HCT116 (cell line): ENCODE results near the gene ZFYVE1. TPM values are rescaled to one million over a fixed set of nuclear protein-coding genes. Genes with fewer than 3 reads are reported as not detected.

ENCODE experiments used
- ATAC-seq: fragments of 200-7000 bp; cut with Tn5 transposase; 2 replicates; pipeline ENCODE4 v1.9.1; 2020; ENCODE audit warnings: mild to moderate bottlenecking, moderate library complexity
- BruUV-seq: library from RNA; stranded (reverse); fragments of 400-500 nt; replicated peaks from 2 replicates; lab custom pipeline; 2021; lab: Mats Ljungman, UMichigan
- CTCF ChIA-PET: fragments of 300-600 bp; sonication (Branson Sonifier 250); formaldehyde crosslinking; loops from one replicate; lab custom pipeline; 2021; ENCODE audit warnings: antibody characterized with exemption; lab: Charles Lee
- POLR2A ChIA-PET: fragments of 300-600, 350-600 bp; sonication (Branson Sonifier 250); formaldehyde crosslinking; loops from one replicate; lab custom pipeline; 2021; ENCODE audit warnings: antibody characterized with exemption; lab: Charles Lee
- RAD21 ChIA-PET, 2 experiments: fragments of 300-600 bp; sonication (Branson Sonifier 250); formaldehyde crosslinking; loops; one replicate each; lab custom pipeline; 2023; ENCODE audit warnings: low total read pairs in 2 of 2; ENCODE audit not compliant: uncharacterized antibody in 2 of 2, unreplicated experiment in 2 of 2, low non-redundant PET in 1 of 2; lab: Charles Lee
- DNase-seq: peaks from one replicate; pipeline ENCODE4 v3.0.0-alpha.2; 2010; ENCODE audit warnings: low read depth, low spot score
- H2AFZ ChIP-seq: fragments of 200-600 bp; shearing (Covaris generic), sonication (generic); 2 replicates; pipeline ENCODE4 v1.6.1; 2017; ENCODE audit warnings: low read depth, mixed run types, mixed read lengths, antibody characterized with exemption, low read length; ENCODE audit not compliant: poor library complexity, severe bottlenecking
- H3K27ac ChIP-seq: 2 replicates; pipeline ENCODE4 v1.5.1; 2012; ENCODE audit warnings: low read depth, low read length
- H3K27me3 ChIP-seq: fragments of 200-600 bp; sonication (generic); 2 replicates; pipeline ENCODE4 v1.6.1; 2016; ENCODE audit warnings: mixed run types, low read length, mixed read lengths; ENCODE audit not compliant: insufficient read depth
- H3K36me3 ChIP-seq, 2 experiments: fragments of 200-500 bp in 1 of 2; fragments of 200-600 bp in 1 of 2; sonication (Bioruptor generic) in 1 of 2; sonication (generic) in 1 of 2; 2 replicates each; pipeline versions ENCODE4 v1.5.1 to v1.6.1; 2014 to 2016; ENCODE audit warnings: low read length in 2 of 2, inconsistent platforms in 1 of 2, mixed read lengths in 1 of 2, mixed run types in 1 of 2; ENCODE audit not compliant: insufficient read depth in 2 of 2, control insufficient read depth in 1 of 2
- H3K4me1 ChIP-seq, 2 experiments: fragments of 200-600 bp in 1 of 2; sonication (generic) in 1 of 2; 2 replicates each; pipeline versions ENCODE4 v1.5.1 to v1.6.1; 2012 to 2017; ENCODE audit warnings: low read length in 2 of 2, inconsistent platforms in 1 of 2, mild to moderate bottlenecking in 1 of 2, mixed read lengths in 1 of 2, mixed run types in 1 of 2, moderate library complexity in 1 of 2; ENCODE audit not compliant: insufficient read depth in 2 of 2, control insufficient read depth in 1 of 2
- H3K4me2 ChIP-seq: fragments of 200-600 bp; sonication (generic); 2 replicates; pipeline ENCODE4 v1.6.1; 2017; ENCODE audit warnings: mixed run types, low read length, mixed read lengths
- H3K4me3 ChIP-seq, 2 experiments: fragments of 200-600 bp in 1 of 2; sonication (generic) in 1 of 2; replicated peaks in 1 of 2; 2 replicates each; pipeline ENCODE4 v1.5.1; 2011 to 2016; ENCODE audit warnings: low read length in 2 of 2, control low read depth in 1 of 2, low read depth in 1 of 2, mild to moderate bottlenecking in 1 of 2, mixed read lengths in 1 of 2, mixed run types in 1 of 2
- H3K79me2 ChIP-seq: fragments of 200-600 bp; sonication (generic); 2 replicates; pipeline ENCODE4 v1.6.1; 2017; ENCODE audit warnings: mild to moderate bottlenecking, mixed run types, low read length, moderate library complexity, mixed read lengths; ENCODE audit not compliant: insufficient read depth
- H3K9ac ChIP-seq: fragments of 200-600 bp; sonication (generic); 2 replicates; pipeline ENCODE4 v1.6.1; 2016; ENCODE audit warnings: low read length, mixed read lengths
- H3K9me2 ChIP-seq: fragments of 200-600 bp; sonication (generic), shearing (Covaris generic); 2 replicates; pipeline ENCODE4 v1.6.1; 2017; ENCODE audit warnings: mixed run types, mild to moderate bottlenecking, moderate library complexity; ENCODE audit not compliant: insufficient read depth
- H3K9me3 ChIP-seq, 2 experiments: fragments of 200-500 bp in 1 of 2; fragments of 200-600 bp in 1 of 2; sonication (Bioruptor generic) in 1 of 2; sonication (generic) in 1 of 2; 2 replicates each; pipeline ENCODE4 v1.6.1; 2014 to 2017; ENCODE audit warnings: low read length in 2 of 2, mixed read lengths in 2 of 2, inconsistent platforms in 1 of 2, low read depth in 1 of 2, mild to moderate bottlenecking in 1 of 2, mixed run types in 1 of 2, moderate library complexity in 1 of 2; ENCODE audit not compliant: control insufficient read depth in 1 of 2, insufficient read depth in 1 of 2
- H4K20me1 ChIP-seq: fragments of 200-600 bp; sonication (generic), shearing (Covaris generic); 2 replicates; pipeline ENCODE4 v1.6.1; 2017; ENCODE audit warnings: mixed run types, mild to moderate bottlenecking, moderate library complexity; ENCODE audit not compliant: insufficient read depth
- EGR1 ChIP-seq: IDR thresholded peaks from 2 replicates; pipeline ENCODE4 v1.6.1; 2012; ENCODE audit warnings: low read depth
- EZH2 ChIP-seq: fragments of 200-600 bp; sonication (generic); IDR thresholded peaks from 2 replicates; pipeline ENCODE4 v1.6.1; 2017; ENCODE audit warnings: antibody characterized with exemption, mixed run types
- JUND ChIP-seq: IDR thresholded peaks from 2 replicates; pipeline ENCODE4 v1.6.1; 2012
- MAX ChIP-seq: IDR thresholded peaks from 2 replicates; pipeline ENCODE4 v1.6.1; 2012
- POLR2A ChIP-seq: IDR thresholded peaks from 2 replicates; pipeline ENCODE4 v1.7.0; 2011; ENCODE audit warnings: borderline replicate concordance; ENCODE audit not compliant: insufficient read depth, insufficient read length; ENCODE audit errors: extremely low read depth
- RAD21 ChIP-seq: IDR thresholded peaks from 2 replicates; pipeline ENCODE4 v1.6.1; 2012; ENCODE audit warnings: low read depth, mild to moderate bottlenecking
- SP1 ChIP-seq: IDR thresholded peaks from 2 replicates; pipeline ENCODE4 v1.6.1; 2012; ENCODE audit warnings: low read depth
- SRF ChIP-seq: IDR thresholded peaks from 2 replicates; pipeline ENCODE4 v1.6.1; 2012; ENCODE audit warnings: low read depth
- YY1 ChIP-seq: IDR thresholded peaks from 2 replicates; pipeline ENCODE4 v1.6.1; 2011; ENCODE audit warnings: low read length, low read depth, moderate library complexity, mild to moderate bottlenecking; ENCODE audit not compliant: insufficient replicate concordance; ENCODE audit errors: extremely low read depth
- intact Hi-C: fragments of 100-400 bp; cut with micrococcal nuclease; formaldehyde crosslinking; loops from 2 replicates; pipeline ENCODE4 v1.10.0; 2022
- total RNA-seq: library from RNA; stranded (reverse); gene quantifications from one replicate; pipeline ENCODE4 v1.2.1, GENCODE V29; 2021; ENCODE audit not compliant: unreplicated experiment
- TF ChIP-seq, protein P1 (sequence below): IDR thresholded peaks from 2 replicates; pipeline ENCODE4 v1.6.1; 2011; ENCODE audit warnings: mild to moderate bottlenecking, low read length, moderate library complexity; ENCODE audit not compliant: insufficient replicate concordance; ENCODE audit errors: extremely low read depth
- TF ChIP-seq, protein P2 (sequence below): IDR thresholded peaks from 2 replicates; pipeline ENCODE4 v1.6.1; 2012
- TF ChIP-seq, protein P3 (sequence below), 3 experiments: fragments of 200-600 bp in 1 of 3; sonication (generic) in 1 of 3; IDR thresholded peaks in 2 of 3; conservative IDR thresholded peaks in 1 of 3; 2 replicates each; pipeline ENCODE4 v1.5.1; 2012 to 2017; ENCODE audit warnings: low read depth in 2 of 3, low read length in 2 of 3, antibody characterized with exemption in 1 of 3, borderline replicate concordance in 1 of 3, control low read depth in 1 of 3, mild to moderate bottlenecking in 1 of 3, mixed read lengths in 1 of 3, mixed run types in 1 of 3, moderate library complexity in 1 of 3; ENCODE audit not compliant: insufficient read depth in 1 of 3

Gene ZFYVE1
- total RNA-seq, 1 experiment from 2014 or later: 7.7 TPM

DNA sequence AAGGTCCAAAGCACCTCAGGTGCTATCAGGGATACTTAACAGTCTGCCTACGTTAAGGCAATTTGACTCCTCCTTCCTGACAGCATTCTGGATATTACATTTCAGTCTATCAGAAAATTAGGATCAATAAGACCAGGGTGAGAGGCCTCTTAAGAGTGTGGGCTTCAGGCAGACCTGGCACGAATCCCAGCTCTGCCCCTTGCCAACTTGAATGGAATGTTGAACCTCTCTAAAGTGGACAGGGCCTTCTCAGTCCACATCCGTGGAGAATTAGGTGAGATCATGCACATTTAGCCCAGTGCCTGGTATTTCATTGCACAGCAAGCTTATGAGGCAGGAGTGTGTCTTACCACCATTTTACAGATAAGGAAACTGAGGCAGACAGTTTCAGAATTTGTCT is 74.7 kb downstream of the ZFYVE1 start:
- ChIA-PET POLR2A (no interaction called here), RAD21 (no interaction called here), CTCF (interaction anchor here (1.2 kb wide), 1 partner anchor 438 kb away, joined by 4 read pairs; no protein-coding TSS in a partner anchor)
- intact Hi-C loops: no loop called here
- Histone ChIP-seq H3K4me3 (no peak overlapping the region), H3K9me3 (no peaks in the 10 kb centered on the region), H3K4me1 (no peaks in the 10 kb centered on the region), H3K36me3 (peaks cover 4 to 8% of the 10 kb centered on the region in 2 experiments; a peak in 3 of 4 replicates), H3K27ac (no peak overlapping the region), H2AFZ (no peak overlapping the region), H3K9ac (no peak overlapping the region), H3K9me2 (no peaks in the 10 kb centered on the region), H3K27me3 (no peaks in the 10 kb centered on the region), H3K4me2 (no peak overlapping the region), H4K20me1 (no peaks in the 10 kb centered on the region), H3K79me2 (no peaks in the 10 kb centered on the region)
- no TSS peak for BruUV-seq
- TF ChIP-seq, protein P1, sequence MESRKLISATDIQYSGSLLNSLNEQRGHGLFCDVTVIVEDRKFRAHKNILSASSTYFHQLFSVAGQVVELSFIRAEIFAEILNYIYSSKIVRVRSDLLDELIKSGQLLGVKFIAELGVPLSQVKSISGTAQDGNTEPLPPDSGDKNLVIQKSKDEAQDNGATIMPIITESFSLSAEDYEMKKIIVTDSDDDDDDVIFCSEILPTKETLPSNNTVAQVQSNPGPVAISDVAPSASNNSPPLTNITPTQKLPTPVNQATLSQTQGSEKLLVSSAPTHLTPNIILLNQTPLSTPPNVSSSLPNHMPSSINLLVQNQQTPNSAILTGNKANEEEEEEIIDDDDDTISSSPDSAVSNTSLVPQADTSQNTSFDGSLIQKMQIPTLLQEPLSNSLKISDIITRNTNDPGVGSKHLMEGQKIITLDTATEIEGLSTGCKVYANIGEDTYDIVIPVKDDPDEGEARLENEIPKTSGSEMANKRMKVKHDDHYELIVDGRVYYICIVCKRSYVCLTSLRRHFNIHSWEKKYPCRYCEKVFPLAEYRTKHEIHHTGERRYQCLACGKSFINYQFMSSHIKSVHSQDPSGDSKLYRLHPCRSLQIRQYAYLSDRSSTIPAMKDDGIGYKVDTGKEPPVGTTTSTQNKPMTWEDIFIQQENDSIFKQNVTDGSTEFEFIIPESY: no peak
- no peak for TF ChIP-seq JUND
- TF ChIP-seq EGR1: no peak
- TF ChIP-seq YY1: no peak
- TF ChIP-seq, protein P2, sequence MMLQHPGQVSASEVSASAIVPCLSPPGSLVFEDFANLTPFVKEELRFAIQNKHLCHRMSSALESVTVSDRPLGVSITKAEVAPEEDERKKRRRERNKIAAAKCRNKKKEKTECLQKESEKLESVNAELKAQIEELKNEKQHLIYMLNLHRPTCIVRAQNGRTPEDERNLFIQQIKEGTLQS: no peak
- TF ChIP-seq SRF: no peak
- TF ChIP-seq MAX: no peak
- no peak for TF ChIP-seq POLR2A
- no peak for TF ChIP-seq EZH2
- no peak for TF ChIP-seq SP1
- TF ChIP-seq, protein P3, sequence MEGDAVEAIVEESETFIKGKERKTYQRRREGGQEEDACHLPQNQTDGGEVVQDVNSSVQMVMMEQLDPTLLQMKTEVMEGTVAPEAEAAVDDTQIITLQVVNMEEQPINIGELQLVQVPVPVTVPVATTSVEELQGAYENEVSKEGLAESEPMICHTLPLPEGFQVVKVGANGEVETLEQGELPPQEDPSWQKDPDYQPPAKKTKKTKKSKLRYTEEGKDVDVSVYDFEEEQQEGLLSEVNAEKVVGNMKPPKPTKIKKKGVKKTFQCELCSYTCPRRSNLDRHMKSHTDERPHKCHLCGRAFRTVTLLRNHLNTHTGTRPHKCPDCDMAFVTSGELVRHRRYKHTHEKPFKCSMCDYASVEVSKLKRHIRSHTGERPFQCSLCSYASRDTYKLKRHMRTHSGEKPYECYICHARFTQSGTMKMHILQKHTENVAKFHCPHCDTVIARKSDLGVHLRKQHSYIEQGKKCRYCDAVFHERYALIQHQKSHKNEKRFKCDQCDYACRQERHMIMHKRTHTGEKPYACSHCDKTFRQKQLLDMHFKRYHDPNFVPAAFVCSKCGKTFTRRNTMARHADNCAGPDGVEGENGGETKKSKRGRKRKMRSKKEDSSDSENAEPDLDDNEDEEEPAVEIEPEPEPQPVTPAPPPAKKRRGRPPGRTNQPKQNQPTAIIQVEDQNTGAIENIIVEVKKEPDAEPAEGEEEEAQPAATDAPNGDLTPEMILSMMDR (IDR thresholded peaks at IDR 0.05 in 2 of 3, conservative IDR thresholded peaks at IDR 0.05 in 1 of 3; ENCODE audit: borderline replicate concordance in 1 of 3, insufficient read depth in 1 of 3, low read depth in 2 of 3, low read length in 2 of 3): no peak
- no peak for TF ChIP-seq RAD21
- ATAC-seq (no peak), DNase-seq (no peak)
